HG02981 (cell line): Measurements from ENCODE around the gene UBE2E2.

Experiments used
- ATAC-seq: cut with Tn5 transposase; IDR thresholded peaks from one replicate; pipeline ENCODE4 v1.9.1; 2021; ENCODE audit warnings: mild to moderate bottlenecking, moderate library complexity; ENCODE audit not compliant: unreplicated experiment

The UBE2E2 gene

DNA sequence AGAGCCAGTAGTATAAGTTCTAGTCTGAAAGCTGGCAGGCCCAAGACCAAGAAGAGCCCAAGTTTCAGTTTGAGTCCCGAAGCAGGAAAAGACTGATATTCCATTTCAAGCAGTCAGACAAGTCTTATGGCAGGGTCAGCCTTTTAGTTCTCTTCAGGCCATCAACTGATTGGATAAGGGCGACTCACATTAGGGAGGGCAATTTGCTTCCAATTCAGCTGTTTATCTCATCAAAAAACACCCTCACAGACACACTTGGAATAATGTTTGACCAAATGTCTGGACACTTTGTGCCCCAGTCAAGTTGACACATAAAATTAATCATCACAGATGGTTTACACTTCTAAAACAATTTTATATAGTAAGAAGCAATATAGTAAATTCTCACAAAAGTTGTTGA is 69.7 kb downstream of the UBE2E2 start:
- ATAC-seq: no peak

DNA sequence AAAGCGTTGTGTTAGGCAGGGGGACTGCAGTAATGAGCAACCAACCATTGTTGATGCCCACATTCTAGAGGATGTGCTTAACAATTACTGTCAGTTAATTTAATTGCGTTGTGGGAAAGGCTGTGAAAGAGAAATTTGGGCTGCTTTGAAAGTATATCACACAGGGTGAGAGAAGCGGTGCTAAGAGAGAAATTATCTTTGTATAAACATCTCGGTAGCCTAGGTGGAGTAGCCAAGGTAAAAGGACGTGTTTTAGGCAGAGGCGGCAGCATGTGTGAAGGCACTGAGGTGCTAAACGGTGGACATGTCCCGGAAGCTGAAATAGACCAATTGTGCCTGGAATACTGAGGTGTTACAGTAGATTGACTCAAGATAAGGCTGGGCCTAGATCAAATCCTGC is 71.9 kb downstream of the UBE2E2 start:
- ATAC-seq: no peak

DNA sequence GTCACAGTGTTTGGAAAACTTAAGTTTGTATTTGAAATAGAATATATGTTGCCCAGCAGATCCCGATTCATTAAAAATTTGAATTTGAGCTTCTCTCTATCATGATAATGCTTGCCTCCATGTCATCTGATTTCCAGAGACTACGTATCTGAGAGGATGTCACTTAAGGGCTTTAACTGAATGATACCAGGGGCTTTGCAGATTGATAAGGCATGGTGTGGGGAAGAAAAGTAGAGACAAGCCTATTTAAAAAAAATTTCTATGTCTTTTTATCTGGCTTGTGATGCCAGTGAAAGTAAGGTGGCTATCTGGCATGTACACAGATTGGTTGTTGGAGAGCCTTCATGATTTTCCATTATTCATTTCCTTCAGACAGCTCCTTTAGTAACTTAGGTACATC is 72.7 kb downstream of the UBE2E2 start:
- no peak for ATAC-seq

DNA sequence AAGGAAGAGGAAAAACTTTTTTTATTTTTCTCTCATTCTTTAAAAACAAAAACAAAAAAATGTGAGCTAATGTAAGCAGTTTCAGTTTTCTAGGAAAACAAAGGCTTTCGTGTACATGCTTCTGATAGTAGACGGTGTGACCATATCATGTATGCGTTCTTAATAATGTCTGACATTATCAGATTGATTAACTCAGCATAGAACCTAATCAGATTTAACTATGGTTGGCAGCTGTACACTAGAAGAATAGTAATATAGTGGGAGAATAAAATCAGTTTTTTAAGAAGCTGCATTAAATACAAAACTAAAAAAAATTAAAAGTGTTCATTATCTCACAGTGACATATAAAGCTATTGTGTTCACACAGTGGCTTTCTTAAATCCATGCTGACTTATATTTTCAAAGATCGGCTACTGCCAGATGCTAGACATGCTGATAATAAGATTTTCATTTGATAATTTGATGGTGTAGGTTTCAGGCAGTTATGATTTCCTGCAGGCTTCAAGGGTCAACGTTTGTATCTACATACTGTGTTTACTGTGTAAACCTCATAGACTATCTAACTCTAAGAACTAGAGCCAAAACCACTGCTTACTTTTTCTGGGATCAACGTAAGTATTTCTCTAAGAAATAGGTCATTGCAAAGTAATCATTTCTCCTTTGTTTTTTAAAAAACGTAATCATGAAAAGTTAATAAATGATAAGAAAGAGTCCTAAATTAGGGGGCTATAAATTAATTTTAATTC is 74.0 kb downstream of the UBE2E2 start:
- no peak for ATAC-seq

DNA sequence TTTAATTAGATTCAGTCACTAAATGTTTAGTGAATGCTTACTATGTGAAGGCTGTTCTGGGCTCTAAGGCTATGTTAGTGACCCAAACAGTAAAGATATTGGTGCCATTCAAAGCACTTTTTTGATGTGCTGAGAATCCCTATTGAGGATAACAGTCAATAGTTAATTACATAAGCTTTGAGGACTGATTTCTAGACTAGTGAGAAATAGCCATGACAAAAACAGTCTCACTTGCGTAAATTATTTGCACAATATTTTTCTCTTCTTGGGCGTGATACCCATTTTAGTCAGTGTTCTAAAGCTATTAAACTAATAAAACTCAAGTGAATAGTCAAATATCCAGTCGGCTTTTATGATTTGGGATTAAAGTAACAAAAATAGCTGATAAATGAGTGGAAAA is 74.6 kb downstream of the UBE2E2 start:
- no peak for ATAC-seq

DNA sequence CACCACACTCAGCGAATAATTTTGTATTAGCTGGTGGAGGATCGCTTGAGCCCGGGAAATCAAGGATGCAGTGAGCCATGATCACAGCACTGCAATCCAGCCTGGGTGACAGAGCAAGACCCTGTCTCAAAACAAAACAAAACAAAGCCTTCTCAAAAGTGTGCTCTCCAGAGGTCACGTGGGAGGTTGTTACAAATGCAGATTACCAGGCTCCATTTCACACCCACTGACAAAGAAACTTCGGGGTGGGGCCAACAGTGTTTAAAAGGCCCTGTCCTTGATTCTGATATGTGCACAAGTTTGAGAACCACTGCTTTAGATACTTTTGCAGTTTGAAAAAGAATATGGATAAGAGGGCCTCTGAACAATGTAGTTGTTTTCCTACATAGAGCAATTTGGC is 80.5 kb downstream of the UBE2E2 start:
- no peak for ATAC-seq

DNA sequence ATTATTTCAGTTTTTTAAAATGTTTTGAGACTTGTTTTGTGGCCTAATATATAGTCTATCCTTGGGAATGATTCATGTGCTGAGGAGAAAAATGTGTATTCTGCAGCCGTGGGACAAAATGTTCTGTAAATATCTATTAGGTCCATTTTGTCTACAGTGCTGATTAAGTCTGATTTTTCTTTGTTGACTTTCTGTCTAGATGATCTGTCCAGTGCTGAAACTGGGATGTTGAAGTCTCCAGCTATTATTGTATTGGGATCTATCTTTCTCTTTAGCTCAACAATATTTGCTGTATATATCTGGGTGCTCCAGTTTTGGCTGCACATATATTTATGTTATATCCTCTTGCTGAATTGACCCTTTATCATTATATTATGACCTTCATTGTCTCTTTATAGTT is 85.2 kb downstream of the UBE2E2 start:
- no peak for ATAC-seq

DNA sequence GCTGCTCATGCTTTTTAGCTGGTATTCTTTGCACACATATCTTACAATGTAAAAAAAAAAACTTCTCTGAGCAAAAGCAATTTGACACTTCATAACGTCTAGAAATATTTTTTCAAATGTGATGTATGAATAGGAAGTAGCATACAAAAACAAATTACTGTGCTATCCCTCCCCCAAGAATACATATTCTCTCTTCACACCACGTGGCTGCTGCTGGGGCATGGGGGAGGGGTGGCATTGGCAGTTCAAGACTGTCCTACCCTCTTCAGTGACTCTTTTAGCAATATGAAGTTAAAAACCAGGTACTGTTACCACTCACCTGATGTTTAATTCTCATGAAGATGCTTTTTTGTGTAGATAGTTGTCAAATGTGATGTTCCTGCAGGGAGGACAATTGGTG is 85.6 kb downstream of the UBE2E2 start:
- ATAC-seq: no peak

DNA sequence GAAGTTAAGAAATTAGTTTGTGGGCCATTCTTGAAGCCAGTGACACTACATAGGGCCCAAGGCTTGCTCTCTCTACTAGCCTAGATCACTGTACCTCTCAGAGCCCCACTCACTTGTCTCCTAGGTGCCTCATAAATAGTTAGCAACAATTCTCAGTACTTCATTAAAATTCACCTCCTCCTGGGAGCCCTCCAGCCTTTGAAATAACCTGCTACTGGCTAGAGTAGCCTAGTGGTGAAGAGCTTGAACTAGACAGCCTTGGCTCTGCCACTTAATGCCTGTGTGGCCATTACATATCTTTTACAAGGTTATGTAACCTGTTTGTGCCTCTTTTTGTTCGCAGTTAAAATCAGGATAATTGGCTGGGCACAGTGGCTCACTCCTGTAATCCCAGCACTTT is 89.3 kb downstream of the UBE2E2 start:
- no peak for ATAC-seq

DNA sequence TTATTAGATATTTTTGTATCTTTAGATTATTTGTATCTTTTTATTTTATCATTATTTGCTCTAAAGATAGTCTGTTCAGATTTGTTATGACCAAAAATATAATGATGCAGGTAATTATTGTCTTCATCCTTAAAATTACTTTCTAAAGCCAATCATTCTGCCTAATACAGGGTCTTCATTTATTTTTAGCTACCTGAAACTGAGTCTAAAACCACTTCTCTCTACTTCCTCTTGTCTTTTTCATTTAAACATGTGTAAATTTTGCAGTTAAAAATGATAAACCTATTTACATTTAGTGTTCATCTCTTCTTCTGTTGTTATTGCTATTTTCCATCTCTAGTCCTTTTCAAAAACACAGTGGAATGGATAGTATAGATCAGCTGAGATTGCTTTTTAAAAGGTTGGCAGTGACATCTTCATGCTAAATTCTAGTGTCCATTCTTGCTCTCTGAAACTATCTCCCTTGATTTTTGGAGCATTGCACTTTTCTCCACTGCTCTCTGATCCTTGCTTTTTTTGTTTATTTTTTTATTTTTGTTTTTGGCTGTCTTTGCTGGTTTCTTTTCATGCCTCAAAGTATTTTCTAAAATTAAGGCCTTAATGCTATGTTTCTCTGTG is 91.8 kb downstream of the UBE2E2 start:
- no peak for ATAC-seq

DNA sequence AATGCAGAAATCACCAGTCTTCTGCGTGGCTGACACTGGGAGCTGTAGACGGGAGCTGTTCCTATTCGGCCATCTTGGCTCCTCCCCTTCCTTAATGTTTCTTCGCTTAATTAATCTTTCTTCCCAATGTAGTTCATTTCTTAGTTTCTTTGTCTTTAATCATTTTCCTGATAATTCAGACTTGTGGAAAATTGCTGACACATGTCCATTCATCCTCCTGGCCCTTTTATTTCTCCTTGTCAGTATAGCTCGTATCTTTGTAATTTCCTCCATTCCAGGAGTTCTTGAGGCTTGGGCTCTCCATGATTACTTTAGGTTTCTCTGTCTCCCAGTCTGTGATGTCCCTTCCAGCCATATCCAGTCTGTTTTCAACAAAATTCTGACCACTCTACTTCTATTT is 98.7 kb downstream of the UBE2E2 start:
- no peak for ATAC-seq

DNA sequence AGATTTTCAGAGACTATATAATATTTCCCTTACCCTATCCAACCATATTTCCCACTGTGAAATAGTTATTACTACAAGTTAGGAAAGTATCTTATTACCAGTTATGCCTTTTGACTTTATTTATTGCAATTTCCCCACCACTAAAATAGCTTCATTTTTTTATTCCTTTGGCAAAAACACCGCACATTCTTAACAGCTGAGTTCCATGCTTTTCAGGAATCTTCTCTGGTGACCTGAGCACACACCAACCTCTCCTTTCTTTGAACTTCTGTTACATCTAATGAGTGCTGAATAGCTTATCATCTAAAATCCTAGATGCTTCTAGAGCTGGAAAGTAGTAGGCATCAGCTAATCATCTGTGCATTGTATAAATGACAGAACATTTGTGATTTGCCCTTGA is 99.1 kb downstream of the UBE2E2 start:
- no peak for ATAC-seq

DNA sequence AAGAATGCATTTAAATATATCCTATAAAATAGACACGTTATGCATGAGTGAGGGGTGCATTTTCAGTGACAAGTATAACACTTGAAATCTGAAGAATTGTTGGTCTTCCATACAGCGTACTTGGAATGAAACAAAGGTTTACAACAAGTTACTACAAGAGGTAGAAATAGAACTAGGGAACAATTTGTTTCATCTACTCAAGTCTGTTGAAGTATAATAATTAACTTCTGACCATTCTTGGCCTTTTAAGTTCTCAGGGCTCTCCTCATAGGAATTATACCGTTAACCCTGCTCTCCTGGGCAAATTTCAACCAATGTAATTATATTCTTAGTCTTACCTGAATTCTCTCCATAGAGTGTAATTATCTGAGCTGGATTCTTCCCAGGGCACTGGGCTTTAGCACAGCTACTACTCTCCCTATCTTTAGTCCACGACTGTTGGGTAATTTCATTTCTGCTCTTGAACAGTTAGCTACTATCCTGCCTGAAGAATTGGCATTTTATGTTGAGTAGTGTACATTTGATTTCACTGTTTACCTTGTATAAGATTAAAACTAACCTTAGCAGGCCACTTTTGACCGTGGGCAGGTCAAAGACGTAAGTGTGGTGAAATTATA is 100.6 kb downstream of the UBE2E2 start:
- ATAC-seq: no peak

DNA sequence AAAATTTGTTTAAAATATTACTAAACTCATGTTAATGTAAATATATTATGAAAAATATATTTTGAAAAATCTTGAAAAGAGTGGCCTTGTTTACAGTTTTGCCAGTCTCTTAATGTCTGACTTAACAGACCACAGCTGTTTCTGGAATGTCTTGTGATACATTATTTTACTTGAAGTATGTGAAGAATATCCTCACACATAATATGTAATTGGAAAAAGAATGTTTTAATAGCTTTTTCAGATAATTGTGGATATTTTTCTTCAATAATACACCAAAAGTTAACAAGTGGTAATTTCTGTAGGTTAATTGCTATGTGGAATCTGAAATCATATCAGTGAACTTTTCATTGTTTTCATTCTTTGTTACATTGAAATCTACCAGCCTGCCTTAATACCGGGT is 101.3 kb downstream of the UBE2E2 start:
- ATAC-seq: no peak

DNA sequence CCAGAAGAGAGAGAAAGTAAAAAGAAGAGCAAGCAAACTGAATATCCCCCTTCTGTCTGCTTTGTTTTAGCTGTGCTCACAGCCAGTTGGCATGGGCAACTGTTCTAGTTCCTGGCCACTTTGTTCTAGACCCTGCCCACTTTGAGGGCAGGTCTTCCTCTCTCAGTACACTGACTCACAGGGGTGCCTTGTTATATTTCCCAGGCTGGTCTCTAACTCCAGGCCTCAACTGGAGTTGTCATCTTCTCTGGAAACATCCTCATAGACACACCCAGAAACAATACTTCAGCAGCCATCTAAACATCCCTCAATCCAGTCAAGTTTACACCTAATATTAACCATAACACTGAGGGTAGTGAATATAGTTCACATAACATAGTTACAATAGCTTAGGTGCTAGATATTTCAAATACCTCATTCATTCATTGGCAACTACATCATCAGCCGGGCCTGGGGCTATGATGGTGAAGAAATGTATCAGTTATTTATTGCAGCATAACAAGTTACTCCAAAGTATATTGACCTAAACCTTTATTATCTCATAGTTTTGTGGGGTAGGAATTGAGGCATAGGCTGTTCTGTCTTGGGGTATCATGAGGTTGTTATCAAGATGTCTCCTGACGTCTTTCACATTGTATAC is 106.0 kb downstream of the UBE2E2 start:
- ATAC-seq: no peak

DNA sequence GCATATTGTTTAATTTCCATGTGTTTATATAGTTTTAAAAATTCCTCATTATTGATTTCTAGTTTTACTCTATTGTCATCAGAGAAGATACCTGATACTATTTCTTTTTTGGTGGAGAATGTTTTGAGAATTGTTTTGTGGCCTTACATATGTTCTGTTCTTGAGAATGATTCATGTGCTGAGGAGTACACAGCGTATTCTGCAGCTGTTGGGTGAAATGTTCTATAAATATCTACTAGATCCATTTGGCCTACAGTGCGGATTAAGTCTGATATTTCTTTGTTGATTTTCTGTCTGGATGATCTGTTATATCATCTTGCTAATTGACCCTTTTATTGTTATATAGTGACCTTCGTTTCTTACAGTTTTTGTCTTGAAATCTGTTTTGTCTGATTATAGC is 109.7 kb downstream of the UBE2E2 start:
- no peak for ATAC-seq

DNA sequence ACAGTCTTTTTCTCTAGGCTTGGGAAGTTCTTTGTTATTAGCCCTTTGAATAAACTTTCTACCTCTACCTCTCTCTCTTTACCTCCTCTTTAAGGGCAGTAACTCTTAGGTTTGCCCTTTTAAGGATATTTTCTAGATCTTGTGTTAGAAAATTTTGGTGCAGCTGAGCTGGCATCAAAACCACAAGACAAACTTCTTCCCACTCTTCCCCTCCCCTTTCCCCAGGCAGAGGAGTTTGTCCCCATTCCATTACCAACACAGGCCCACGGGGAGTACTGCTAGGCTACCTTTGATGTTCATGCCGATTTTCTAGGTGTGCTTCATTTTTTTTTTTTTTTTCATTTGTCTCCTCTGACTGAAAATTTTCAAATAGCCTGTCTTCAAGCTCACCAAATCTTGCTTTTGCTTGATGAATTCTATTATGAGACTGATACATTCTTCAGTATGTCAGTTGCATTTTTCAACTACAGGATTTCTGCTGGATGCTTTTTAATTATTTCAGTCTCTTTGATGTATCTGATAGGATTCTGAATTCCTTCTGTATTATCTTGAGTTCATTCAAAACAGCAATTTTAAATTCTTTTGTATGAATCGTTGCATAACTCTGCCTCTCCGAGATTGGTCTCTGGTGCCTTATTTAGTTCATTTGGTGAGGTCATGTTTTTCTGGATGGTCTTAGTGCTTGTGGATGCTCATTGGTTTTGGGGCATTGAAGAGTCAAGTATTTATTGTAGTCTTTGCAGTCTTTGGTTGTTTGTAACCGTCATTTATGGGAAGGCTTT is 112.0 kb downstream of the UBE2E2 start:
- no peak for ATAC-seq

DNA sequence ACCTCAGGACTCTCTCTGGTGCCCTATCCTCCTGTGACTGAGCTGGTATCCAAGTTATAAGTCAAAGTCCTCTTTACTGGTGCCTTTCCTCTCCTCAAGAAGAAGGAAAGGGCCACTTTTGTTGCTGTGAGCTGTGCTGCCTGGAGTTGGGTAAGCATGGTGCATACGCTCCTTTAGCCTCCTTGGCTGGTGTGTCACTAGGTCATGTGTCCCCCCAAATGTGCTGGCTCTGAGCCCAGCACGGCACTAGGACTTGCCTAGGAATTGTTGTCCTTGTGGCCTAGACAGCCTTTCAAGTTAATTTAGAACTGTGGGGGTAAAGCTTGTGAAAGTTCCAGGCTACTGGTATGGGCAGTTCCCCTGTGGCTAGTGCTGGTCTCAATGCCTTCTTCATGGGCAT is 113.8 kb downstream of the UBE2E2 start:
- ATAC-seq: no peak

DNA sequence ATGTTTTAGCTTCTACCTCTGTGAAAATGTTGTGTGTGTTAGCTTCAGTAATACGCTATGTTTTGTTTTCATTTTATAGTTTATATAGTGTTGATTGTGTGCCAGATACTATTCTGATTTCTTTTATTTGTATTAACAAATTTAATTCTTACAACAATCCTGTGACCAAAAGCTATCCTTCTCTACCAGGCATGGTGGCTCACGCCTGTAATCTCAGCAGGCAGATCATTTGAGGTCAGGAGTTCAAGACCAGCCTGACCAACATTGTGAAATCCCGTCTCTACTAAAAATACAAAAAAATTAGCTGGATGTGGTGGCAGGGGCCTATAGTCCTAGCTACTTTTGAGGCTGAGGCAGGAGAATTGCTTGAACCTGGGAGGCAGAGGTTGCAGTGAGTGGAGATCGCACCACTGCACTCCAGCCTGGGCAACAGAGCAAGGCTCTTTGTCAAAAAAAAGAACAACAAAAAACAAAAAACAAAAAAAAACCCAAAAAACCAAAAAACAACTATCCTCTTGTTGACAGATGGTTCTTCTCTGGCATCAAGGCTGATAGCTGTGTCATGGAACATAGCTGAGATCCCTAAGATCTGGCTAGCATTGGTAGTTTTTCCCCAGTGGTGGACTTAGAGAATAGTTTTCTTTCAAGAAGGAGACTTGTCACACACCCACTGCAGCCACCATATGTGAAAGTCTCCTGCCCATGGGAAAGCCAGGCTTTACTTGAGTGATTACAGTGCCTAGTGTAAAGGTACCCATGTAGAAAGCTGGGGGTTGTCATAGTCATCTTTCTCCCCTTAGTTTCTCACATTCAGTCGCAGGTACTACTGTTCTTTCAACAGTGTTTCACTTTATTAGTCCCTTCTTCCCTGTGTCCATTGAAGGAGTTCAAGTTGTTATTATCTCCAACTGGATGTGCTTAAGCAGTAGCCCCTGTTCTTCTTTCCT is 116.5 kb downstream of the UBE2E2 start:
- peak; percentile 38 for ATAC-seq
